ENCODE results near the gene GRB10.
"Not testable (repeated sequence)": the region's sequence is repeated elsewhere in the genome, so short reads cannot be mapped to it uniquely, and the experiment has no call there.

GRB10 gene

GRCh38 chr7:50743016-50743415 lies 39.7 kb downstream of the GRB10 start:
- no peaks in the 10 kb centered on the region for H3K27me3 ChIP-seq (ENCODE audit: control insufficient read depth, insufficient read depth, low read length)
- H3K9ac ChIP-seq (ENCODE audit: low read length): no peak overlapping the region
- H3K4me3 ChIP-seq (ENCODE audit: low read depth, low read length): no peak overlapping the region
- peaks cover 7% of the 10 kb centered on the region; the same call in 1 of the 2 replicates for H3K36me3 ChIP-seq (ENCODE audit: control insufficient read depth, insufficient read depth, low read length)
- peaks cover 20% of the 10 kb centered on the region for H3K4me1 ChIP-seq (ENCODE audit: control insufficient read depth, insufficient read depth, low read length)
- no peak overlapping the region for H3K27ac ChIP-seq (ENCODE audit: low read depth, low read length)
- no peaks in the 10 kb centered on the region for H3K9me3 ChIP-seq (ENCODE audit: control insufficient read depth, insufficient read depth, low read depth, low read length)

GRCh38 chr7:50742401-50742800 lies 40.3 kb downstream of the GRB10 start:
- Histone ChIP-seq H3K4me3 (ENCODE audit: low read depth, low read length) (no peak overlapping the region), H3K36me3 (ENCODE audit: control insufficient read depth, insufficient read depth, low read length) (peaks cover 3% of the 10 kb centered on the region; the same call in 1 of the 2 replicates), H3K4me1 (ENCODE audit: control insufficient read depth, insufficient read depth, low read length) (peaks cover 14% of the 10 kb centered on the region), H3K9me3 (ENCODE audit: control insufficient read depth, insufficient read depth, low read depth, low read length) (no peaks in the 10 kb centered on the region), H3K27ac (ENCODE audit: low read depth, low read length) (no peak overlapping the region), H3K9ac (ENCODE audit: low read length) (no peak overlapping the region), H3K27me3 (ENCODE audit: control insufficient read depth, insufficient read depth, low read length) (no peaks in the 10 kb centered on the region)

DNA sequence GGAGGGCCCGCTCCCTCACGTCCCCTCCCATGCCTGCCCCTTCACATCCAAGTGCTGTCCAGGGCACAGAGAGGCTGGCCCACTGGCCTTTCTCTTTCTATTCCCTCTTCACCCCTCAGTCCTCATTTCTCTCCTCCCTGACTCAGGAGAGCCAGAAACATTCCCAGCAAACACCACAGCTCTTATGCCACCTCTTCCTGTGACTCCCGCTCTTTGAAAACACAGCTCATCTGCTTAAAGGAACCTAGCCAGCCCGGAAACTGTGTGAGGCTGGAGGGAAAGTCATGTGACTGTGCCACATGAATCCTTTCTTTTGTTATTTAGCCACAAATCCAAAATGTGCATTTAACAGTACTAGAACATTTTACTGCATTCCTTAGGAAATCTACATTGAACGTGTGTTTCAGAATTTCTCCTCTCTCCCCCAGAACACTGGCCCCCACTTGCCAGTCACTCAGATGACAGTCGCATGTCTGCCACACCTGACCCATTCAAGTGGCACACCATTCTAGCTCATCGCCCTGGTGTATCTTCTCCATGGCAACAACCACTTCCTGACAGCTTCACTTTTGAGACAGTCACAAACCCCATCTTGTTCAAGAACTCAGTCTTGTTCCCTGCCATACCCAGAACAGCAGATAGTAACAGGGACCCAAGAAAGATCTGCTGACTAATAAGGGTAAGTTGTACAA lies 42.8 kb downstream of the GRB10 start:
- Histone ChIP-seq H3K9me3 (ENCODE audit: control insufficient read depth, insufficient read depth, low read depth, low read length) (no peaks in the 10 kb centered on the region; the same call in 1 of the 2 replicates), H3K4me1 (ENCODE audit: control insufficient read depth, insufficient read depth, low read length) (peaks cover 6% of the 10 kb centered on the region), H3K36me3 (ENCODE audit: control insufficient read depth, insufficient read depth, low read length) (peaks cover 3% of the 10 kb centered on the region; the same call in 1 of the 2 replicates), H3K27me3 (ENCODE audit: control insufficient read depth, insufficient read depth, low read length) (no peaks in the 10 kb centered on the region), H3K4me3 (ENCODE audit: low read depth, low read length) (no peak overlapping the region), H3K27ac (ENCODE audit: low read depth, low read length) (no peak overlapping the region), H3K9ac (ENCODE audit: low read length) (no peak overlapping the region)

- Histone ChIP-seq H3K4me1 (ENCODE audit: control insufficient read depth, insufficient read depth, low read length) (peaks cover 6% of the 10 kb centered on the region), H3K9me3 (ENCODE audit: control insufficient read depth, insufficient read depth, low read depth, low read length) (no peaks in the 10 kb centered on the region; the same call in 1 of the 2 replicates), H3K4me3 (ENCODE audit: low read depth, low read length) (no peak overlapping the region), H3K27me3 (ENCODE audit: control insufficient read depth, insufficient read depth, low read length) (no peaks in the 10 kb centered on the region), H3K36me3 (ENCODE audit: control insufficient read depth, insufficient read depth, low read length) (peaks cover 3% of the 10 kb centered on the region; the same call in 1 of the 2 replicates), H3K27ac (ENCODE audit: low read depth, low read length) (no peak overlapping the region), H3K9ac (ENCODE audit: low read length) (no peak overlapping the region)
Observed at GRCh38 chr7:50738932-50739331, 43.8 kb downstream of the GRB10 start.

DNA sequence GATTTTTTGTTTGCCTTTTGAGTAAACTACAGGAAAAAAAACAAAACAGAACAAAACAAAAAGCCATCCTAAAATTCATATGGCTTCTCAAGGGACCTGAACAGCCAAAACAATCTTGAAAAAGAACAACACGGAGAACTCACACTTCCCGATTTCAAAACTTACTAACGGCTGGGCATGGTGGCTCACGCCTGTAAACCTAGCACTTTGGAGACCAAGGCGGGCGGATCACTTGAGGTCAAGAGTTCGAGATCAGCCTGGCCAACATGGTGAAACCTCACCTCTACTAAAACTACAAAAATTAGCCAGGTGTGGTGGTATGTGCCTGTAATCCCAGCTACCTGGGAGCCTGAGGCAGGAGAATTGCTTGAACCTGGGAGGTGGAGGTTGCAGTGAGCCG lies 46.9 kb downstream of the GRB10 start:
- not testable (repeated sequence) for H3K27ac ChIP-seq (ENCODE audit: low read depth, low read length); H3K4me3 ChIP-seq (ENCODE audit: low read depth, low read length); H3K36me3 ChIP-seq (ENCODE audit: control insufficient read depth, insufficient read depth, low read length); H3K9me3 ChIP-seq (ENCODE audit: control insufficient read depth, insufficient read depth, low read depth, low read length); H3K9ac ChIP-seq (ENCODE audit: low read length); H3K4me1 ChIP-seq (ENCODE audit: control insufficient read depth, insufficient read depth, low read length); H3K27me3 ChIP-seq (ENCODE audit: control insufficient read depth, insufficient read depth, low read length)

DNA sequence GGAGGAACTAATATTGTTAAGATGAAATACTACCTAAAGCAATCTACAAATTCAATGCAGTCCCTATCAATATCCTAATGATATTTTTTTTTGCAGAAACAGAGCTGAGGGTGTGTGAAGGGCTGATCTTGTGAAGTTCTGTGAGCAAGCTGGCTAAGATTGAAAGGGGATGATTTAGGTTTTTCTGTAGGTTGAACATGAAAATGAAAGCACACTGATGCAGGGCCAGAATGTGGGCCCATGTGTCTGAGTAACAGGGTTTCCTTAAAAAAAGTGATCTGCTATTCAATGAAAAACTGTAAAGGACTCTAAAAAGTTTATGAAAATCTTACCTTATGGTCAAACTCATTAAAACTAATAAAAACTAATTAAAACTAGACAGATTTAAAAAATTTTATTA lies 47.4 kb downstream of the GRB10 start:
- no peak overlapping the region for H3K27ac ChIP-seq (ENCODE audit: low read depth, low read length)
- H3K4me1 ChIP-seq (ENCODE audit: control insufficient read depth, insufficient read depth, low read length): peaks cover 14% of the 10 kb centered on the region
- 0 out of 2 replicates have a peak, but pooled peaks cover 8% of the 10 kb centered on the region for H3K36me3 ChIP-seq (ENCODE audit: control insufficient read depth, insufficient read depth, low read length)
- no peaks in the 10 kb centered on the region for H3K27me3 ChIP-seq (ENCODE audit: control insufficient read depth, insufficient read depth, low read length)
- no peak overlapping the region for H3K9ac ChIP-seq (ENCODE audit: low read length)
- H3K4me3 ChIP-seq (ENCODE audit: low read depth, low read length): no peak overlapping the region
- no peaks in the 10 kb centered on the region; the same call in 1 of the 2 replicates for H3K9me3 ChIP-seq (ENCODE audit: control insufficient read depth, insufficient read depth, low read depth, low read length)

GRCh38 chr7:50734246-50734645 lies 48.5 kb downstream of the GRB10 start:
- peaks cover 7% of the 10 kb centered on the region; the same call in 1 of the 2 replicates for H3K4me1 ChIP-seq (ENCODE audit: control insufficient read depth, insufficient read depth, low read length)
- no peaks in the 10 kb centered on the region for H3K27me3 ChIP-seq (ENCODE audit: control insufficient read depth, insufficient read depth, low read length)
- H3K4me3 ChIP-seq (ENCODE audit: low read depth, low read length): no peak overlapping the region
- H3K9me3 ChIP-seq (ENCODE audit: control insufficient read depth, insufficient read depth, low read depth, low read length): no peaks in the 10 kb centered on the region; the same call in 1 of the 2 replicates
- no peak overlapping the region for H3K9ac ChIP-seq (ENCODE audit: low read length)
- H3K36me3 ChIP-seq (ENCODE audit: control insufficient read depth, insufficient read depth, low read length): 0 out of 2 replicates have a peak, but pooled peaks cover 8% of the 10 kb centered on the region
- no peak overlapping the region for H3K27ac ChIP-seq (ENCODE audit: low read depth, low read length)

DNA sequence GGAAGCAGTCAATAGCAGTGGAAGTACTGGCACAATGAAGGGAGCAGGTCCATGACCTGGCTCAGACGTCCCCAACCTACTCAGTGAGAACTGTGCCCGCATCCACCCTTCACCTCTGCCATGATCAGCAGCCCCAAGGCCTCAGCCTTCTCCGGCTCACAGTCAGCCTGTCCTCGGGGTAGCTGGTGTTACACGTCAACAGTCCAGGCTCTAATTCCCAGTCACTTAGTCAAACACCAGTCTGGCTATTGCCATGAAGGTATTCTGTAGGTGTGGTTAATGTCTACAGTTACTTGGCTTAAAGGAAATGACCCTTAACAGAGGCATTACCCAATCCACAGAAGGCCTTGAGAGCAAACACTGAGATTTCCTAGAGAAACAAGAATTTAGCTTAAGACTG lies 49.1 kb downstream of the GRB10 start:
- no peak overlapping the region for H3K4me3 ChIP-seq (ENCODE audit: low read depth, low read length)
- H3K27me3 ChIP-seq (ENCODE audit: control insufficient read depth, insufficient read depth, low read length): no peaks in the 10 kb centered on the region
- no peaks in the 10 kb centered on the region; the same call in 1 of the 2 replicates for H3K9me3 ChIP-seq (ENCODE audit: control insufficient read depth, insufficient read depth, low read depth, low read length)
- H3K36me3 ChIP-seq (ENCODE audit: control insufficient read depth, insufficient read depth, low read length): 0 out of 2 replicates have a peak, but pooled peaks cover 8% of the 10 kb centered on the region
- H3K9ac ChIP-seq (ENCODE audit: low read length): no peak overlapping the region
- peaks cover 7% of the 10 kb centered on the region; the same call in 1 of the 2 replicates for H3K4me1 ChIP-seq (ENCODE audit: control insufficient read depth, insufficient read depth, low read length)
- no peak overlapping the region for H3K27ac ChIP-seq (ENCODE audit: low read depth, low read length)

DNA sequence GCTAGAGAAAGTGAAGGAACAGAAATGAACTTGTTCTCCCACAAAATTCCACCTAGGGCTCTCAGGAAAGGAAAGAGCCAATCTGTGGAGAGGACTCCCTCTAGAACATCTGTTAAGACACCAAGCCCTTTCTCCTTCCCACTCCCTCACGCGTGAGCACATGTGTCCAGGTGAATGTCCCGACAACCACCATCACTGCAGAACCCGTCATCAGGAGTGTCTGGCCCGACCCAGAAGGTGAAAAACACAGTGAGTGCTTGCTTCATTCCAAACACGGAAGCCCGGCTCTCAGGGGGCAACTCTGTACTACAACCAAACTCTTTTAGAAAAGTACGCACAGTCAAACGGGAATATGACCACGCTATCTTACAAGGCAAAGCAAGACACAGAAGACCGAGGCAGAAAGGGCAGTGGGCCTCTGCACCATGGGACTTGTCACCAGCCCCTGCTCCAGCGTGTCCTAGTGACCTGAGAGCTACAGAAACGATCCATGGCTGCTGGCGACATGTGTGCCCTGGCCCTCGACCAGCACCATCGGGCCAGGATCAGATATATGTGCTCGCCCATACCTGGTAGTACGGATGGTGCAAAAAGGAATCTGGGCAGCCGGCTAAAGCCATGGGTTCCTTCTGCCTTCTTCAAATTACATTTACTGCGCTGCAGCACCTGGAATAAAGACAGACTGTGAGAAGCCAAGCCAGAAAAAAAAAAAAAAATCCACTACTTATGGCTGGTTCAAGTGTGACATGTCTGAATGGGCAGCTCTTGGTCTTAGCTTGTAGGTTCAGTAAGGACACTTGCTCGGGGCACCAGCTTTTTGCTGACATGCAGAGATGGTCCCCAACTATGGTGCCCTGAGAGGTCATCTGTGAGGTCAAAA lies 50.8 kb downstream of the GRB10 start:
- no peaks in the 10 kb centered on the region; the same call in 1 of the 2 replicates for H3K9me3 ChIP-seq (ENCODE audit: control insufficient read depth, insufficient read depth, low read depth, low read length)
- 0 out of 2 replicates have a peak, but pooled peaks cover 8% of the 10 kb centered on the region for H3K36me3 ChIP-seq (ENCODE audit: control insufficient read depth, insufficient read depth, low read length)
- no peak overlapping the region for H3K27ac ChIP-seq (ENCODE audit: low read depth, low read length)
- no peaks in the 10 kb centered on the region for H3K27me3 ChIP-seq (ENCODE audit: control insufficient read depth, insufficient read depth, low read length)
- H3K9ac ChIP-seq (ENCODE audit: low read length): no peak overlapping the region
- peaks cover 7% of the 10 kb centered on the region; the same call in 1 of the 2 replicates for H3K4me1 ChIP-seq (ENCODE audit: control insufficient read depth, insufficient read depth, low read length)
- H3K4me3 ChIP-seq (ENCODE audit: low read depth, low read length): no peak overlapping the region

- Histone ChIP-seq H3K27me3 (ENCODE audit: control insufficient read depth, insufficient read depth, low read length) (no peaks in the 10 kb centered on the region), H3K9ac (ENCODE audit: low read length) (no peak overlapping the region), H3K9me3 (ENCODE audit: control insufficient read depth, insufficient read depth, low read depth, low read length) (no peaks in the 10 kb centered on the region), H3K4me1 (ENCODE audit: control insufficient read depth, insufficient read depth, low read length) (peaks cover 7% of the 10 kb centered on the region; the same call in 1 of the 2 replicates), H3K27ac (ENCODE audit: low read depth, low read length) (no peak overlapping the region), H3K36me3 (ENCODE audit: control insufficient read depth, insufficient read depth, low read length) (0 out of 2 replicates have a peak, but pooled peaks cover 8% of the 10 kb centered on the region), H3K4me3 (ENCODE audit: low read depth, low read length) (no peak overlapping the region)
Observed at GRCh38 chr7:50730446-50731400, 52.0 kb downstream of the GRB10 start.
